ENCODE measurements around the gene PCED1B. TPM values are rescaled to one million over a fixed set of nuclear protein-coding genes. Genes with fewer than 3 reads are reported as not detected.

Gene PCED1B
- total RNA-seq, 5 donors from 2014 or later (not counting 1 experiment from before 2014, with no cell fraction given) = 53.7 to 159 (median 119) TPM

DNA sequence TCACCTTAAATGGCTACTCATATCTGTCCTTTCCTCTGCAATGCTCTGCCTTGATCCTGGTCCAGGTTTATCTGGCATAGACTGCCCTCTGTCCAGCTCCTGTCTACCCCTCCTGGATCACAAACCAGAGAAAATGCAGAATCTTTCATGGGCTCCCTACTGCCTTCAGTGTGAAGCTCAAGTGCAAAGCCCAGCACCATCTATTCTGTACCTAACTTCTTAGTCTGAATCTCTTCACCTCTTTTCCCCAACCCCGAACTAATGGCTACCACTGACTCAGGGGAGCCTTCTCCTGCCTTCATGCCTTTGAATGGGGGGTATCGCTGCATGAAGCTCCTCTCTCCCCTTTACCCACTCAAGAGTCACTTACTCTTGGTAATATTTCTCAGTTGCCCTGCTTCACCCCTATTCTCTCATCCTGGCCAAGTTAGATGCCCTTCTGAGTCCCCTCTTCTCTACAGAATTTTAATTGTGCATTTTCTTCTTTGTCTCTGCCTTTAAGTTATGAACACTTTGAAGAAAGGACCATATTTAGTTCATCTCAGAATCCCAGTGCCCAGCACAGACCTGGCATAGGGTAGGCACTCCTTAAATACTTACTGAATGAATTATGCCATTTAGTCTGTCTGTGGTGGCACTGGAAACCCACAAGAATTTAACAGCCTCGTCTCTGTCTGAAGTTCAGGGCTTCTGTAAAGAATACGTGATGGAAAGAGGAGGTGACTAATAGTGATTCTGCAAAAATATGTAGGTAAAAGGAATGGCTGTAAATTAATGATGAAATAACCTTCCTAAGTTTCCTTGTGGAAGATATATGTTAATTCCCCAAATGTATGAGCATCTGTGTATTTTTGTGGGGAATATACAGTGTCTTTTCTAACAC lies 191.6 kb downstream of the PCED1B start:
- DNase-seq (peak in 1 of 35 experiments; percentile 16), ATAC-seq (replicated peaks in 1 of 4) (peak; percentile 48 to 73 (median 66))
- Histone ChIP-seq H3K4me1 (ENCODE audit: control insufficient read depth in 1 of 2, extremely low read depth in 1 of 2, insufficient read depth in 2 of 2, low read length in 2 of 2) (peaks cover 31 to 57% of the 10 kb centered on the region in 2 experiments), H3K27ac (ENCODE audit: low read length) (no peak overlapping the region), H3K36me3 (ENCODE audit: control insufficient read depth in 2 of 2, extremely low read depth in 1 of 2, insufficient read depth in 1 of 2, low read length in 1 of 2) (no peaks in the 10 kb centered on the region), H3K4me3 (ENCODE audit: control insufficient read depth in 1 of 2, extremely low read depth in 1 of 2, low read length in 1 of 2) (no peak overlapping the region), H3K27me3 (replicated peaks in 1 of 2; ENCODE audit: control insufficient read depth in 2 of 2, extremely low read depth in 1 of 2, insufficient read depth in 2 of 2, low read length in 1 of 2) (no peaks in the 10 kb centered on the region), H3K9me3 (no peaks in the 10 kb centered on the region)
- no CpG with 5 or more reads among the region's 4 CpGs for WGBS (ENCODE audit: insufficient coverage)
- Mint-ChIP-seq H3K36me3 (no peaks in the 10 kb centered on the region), H3K4me1 (peaks cover 75 to 85% (median 81%) of the 10 kb centered on the region in 3 donors), H3K9me3 (peaks cover 0 to 3% (median 0%) of the 10 kb centered on the region in 3 donors), H3K27ac (peak overlapping the region; percentile 56 to 75), H3K27me3 (no peaks in the 10 kb centered on the region), H3K4me3 (peak overlapping the region in 1 of 3 donors; percentile 41)
- ChIA-PET POLR2A (no interaction called here), CTCF (interaction anchor here (0.5 to 1.1 kb wide), 2 partner anchors 18 to 29 kb away, joined by 3 read pairs; no protein-coding TSS in a partner anchor)

GRCh38 chr12:47271800-47272239 lies 192.4 kb downstream of the PCED1B start:
- Histone ChIP-seq H3K27me3 (replicated peaks in 1 of 2; ENCODE audit: control insufficient read depth in 2 of 2, extremely low read depth in 1 of 2, insufficient read depth in 2 of 2, low read length in 1 of 2) (no peaks in the 10 kb centered on the region), H3K27ac (ENCODE audit: low read length) (no peak overlapping the region), H3K9me3 (no peaks in the 10 kb centered on the region), H3K4me1 (ENCODE audit: control insufficient read depth in 1 of 2, extremely low read depth in 1 of 2, insufficient read depth in 2 of 2, low read length in 2 of 2) (peaks cover 36 to 62% of the 10 kb centered on the region in 2 experiments), H3K4me3 (ENCODE audit: control insufficient read depth in 1 of 2, extremely low read depth in 1 of 2, low read length in 1 of 2) (no peak overlapping the region), H3K36me3 (ENCODE audit: control insufficient read depth in 2 of 2, extremely low read depth in 1 of 2, insufficient read depth in 1 of 2, low read length in 1 of 2) (no peaks in the 10 kb centered on the region)
- Mint-ChIP-seq H3K27ac (peak overlapping the region in 1 of 2 donors; percentile 71), H3K4me1 (peaks cover 83 to 93% (median 87%) of the 10 kb centered on the region in 3 donors), H3K27me3 (no peaks in the 10 kb centered on the region), H3K36me3 (no peaks in the 10 kb centered on the region), H3K9me3 (peaks cover 0 to 3% (median 0%) of the 10 kb centered on the region in 3 donors), H3K4me3 (peak overlapping the region in 1 of 3 donors; percentile 47)
- DNase-seq = no peak
- ChIA-PET CTCF (interaction anchor here (0.5 to 1.1 kb wide), 4 partner anchors 18 to 69 kb away, joined by 3 to 4 read pairs (median 4); no protein-coding TSS in a partner anchor), POLR2A (interaction anchor here in 1 of 2 donors (0.6 kb wide), 2 partner anchors 17 to 60 kb away, joined by 3 to 8 read pairs; no protein-coding TSS in a partner anchor)
- WGBS (ENCODE audit: insufficient coverage) = no CpG with 5 or more reads among the region's 2 CpGs
- no peak for ATAC-seq (replicated peaks in 1 of 4)

GRCh38 chr12:47272412-47273190 lies 193.2 kb downstream of the PCED1B start:
- ChIA-PET POLR2A (interaction anchor here (0.5 to 0.6 kb wide), 3 partner anchors 16 to 1672 kb away, joined by 3 to 13 read pairs (median 4); no protein-coding TSS in a partner anchor), CTCF (interaction anchor here (0.6 to 1.1 kb wide), 5 partner anchors 25 to 125 kb away, joined by 3 to 4 read pairs (median 3); no protein-coding TSS in a partner anchor)
- Histone ChIP-seq H3K36me3 (ENCODE audit: control insufficient read depth in 2 of 2, extremely low read depth in 1 of 2, insufficient read depth in 1 of 2, low read length in 1 of 2) (no peaks in the 10 kb centered on the region), H3K27me3 (replicated peaks in 1 of 2; ENCODE audit: control insufficient read depth in 2 of 2, extremely low read depth in 1 of 2, insufficient read depth in 2 of 2, low read length in 1 of 2) (no peaks in the 10 kb centered on the region), H3K4me3 (ENCODE audit: control insufficient read depth in 1 of 2, extremely low read depth in 1 of 2, low read length in 1 of 2) (no peak overlapping the region), H3K9me3 (no peaks in the 10 kb centered on the region), H3K27ac (ENCODE audit: low read length) (no peak overlapping the region), H3K4me1 (ENCODE audit: control insufficient read depth in 1 of 2, extremely low read depth in 1 of 2, insufficient read depth in 2 of 2, low read length in 2 of 2) (peaks cover 43 to 69% of the 10 kb centered on the region in 2 experiments)
- DNase-seq (no peak), ATAC-seq (replicated peaks in 1 of 4) (no peak)
- Mint-ChIP-seq H3K36me3 (no peaks in the 10 kb centered on the region), H3K27me3 (no peaks in the 10 kb centered on the region), H3K9me3 (peaks cover 0 to 3% (median 0%) of the 10 kb centered on the region in 3 donors), H3K4me1 (peaks cover 91 to 99% (median 95%) of the 10 kb centered on the region in 3 donors), H3K27ac (peak overlapping the region; percentile 42 to 72), H3K4me3 (peak overlapping the region in 1 of 3 donors; percentile 51)
- WGBS (ENCODE audit: insufficient coverage) = no CpG with 5 or more reads among the region's 3 CpGs

- ATAC-seq (replicated peaks in 1 of 4) = no peak
- no peaks in the 10 kb centered on the region for H3K9me3 ChIP-seq
- H3K4me3 ChIP-seq (ENCODE audit: control insufficient read depth in 1 of 2, extremely low read depth in 1 of 2, low read length in 1 of 2) = no peak overlapping the region
- no peak overlapping the region for H3K27ac ChIP-seq (ENCODE audit: low read length)
- Mint-ChIP-seq H3K4me1 (peaks cover 94 to 99% (median 95%) of the 10 kb centered on the region in 3 donors), H3K4me3 (peak overlapping the region in 1 of 3 donors; percentile 51), H3K9me3 (peaks cover 0 to 3% (median 0%) of the 10 kb centered on the region in 3 donors), H3K27me3 (no peaks in the 10 kb centered on the region), H3K27ac (peak overlapping the region; percentile 42 to 72), H3K36me3 (no peaks in the 10 kb centered on the region)
- no peak for DNase-seq
- H3K27me3 ChIP-seq (replicated peaks in 1 of 2; ENCODE audit: control insufficient read depth in 2 of 2, extremely low read depth in 1 of 2, insufficient read depth in 2 of 2, low read length in 1 of 2) = no peaks in the 10 kb centered on the region
- no peaks in the 10 kb centered on the region for H3K36me3 ChIP-seq (ENCODE audit: control insufficient read depth in 2 of 2, extremely low read depth in 1 of 2, insufficient read depth in 1 of 2, low read length in 1 of 2)
- CTCF ChIA-PET = interaction anchor here in 1 of 2 donors (0.9 to 1.1 kb wide), 2 partner anchors 120 to 124 kb away, joined by 3 read pairs; no protein-coding TSS in a partner anchor
- H3K4me1 ChIP-seq (ENCODE audit: control insufficient read depth in 1 of 2, extremely low read depth in 1 of 2, insufficient read depth in 2 of 2, low read length in 2 of 2) = peaks cover 49 to 76% of the 10 kb centered on the region in 2 experiments
- POLR2A ChIA-PET = interaction anchor here in 1 of 2 donors (0.6 kb wide), 1 partner anchor 1672 kb away, joined by 13 read pairs; no protein-coding TSS in a partner anchor
- 97% methylated on average over 4 of the region's 4 CpGs for WGBS (ENCODE audit: insufficient coverage)
Observed at GRCh38 chr12:47273191-47273626, 193.8 kb downstream of the PCED1B start.

GRCh38 chr12:47274760-47275159 lies 195.3 kb downstream of the PCED1B start:
- H3K27me3 Mint-ChIP-seq = no peaks in the 10 kb centered on the region
- ChIA-PET CTCF (no interaction called here), POLR2A (no interaction called here)
- H3K4me3 ChIP-seq (ENCODE audit: control insufficient read depth in 1 of 2, extremely low read depth in 1 of 2, low read length in 1 of 2) = no peak overlapping the region
- H3K36me3 ChIP-seq (ENCODE audit: control insufficient read depth in 2 of 2, extremely low read depth in 1 of 2, insufficient read depth in 1 of 2, low read length in 1 of 2) = no peaks in the 10 kb centered on the region
- no peak for DNase-seq
- peaks cover 38 to 73% of the 10 kb centered on the region in 2 experiments for H3K4me1 ChIP-seq (ENCODE audit: control insufficient read depth in 1 of 2, extremely low read depth in 1 of 2, insufficient read depth in 2 of 2, low read length in 2 of 2)
- no peaks in the 10 kb centered on the region for H3K36me3 Mint-ChIP-seq
- no peaks in the 10 kb centered on the region for H3K27me3 ChIP-seq (replicated peaks in 1 of 2; ENCODE audit: control insufficient read depth in 2 of 2, extremely low read depth in 1 of 2, insufficient read depth in 2 of 2, low read length in 1 of 2)
- H3K4me3 Mint-ChIP-seq = peak overlapping the region in 1 of 3 donors; percentile 65
- no peaks in the 10 kb centered on the region for H3K9me3 ChIP-seq
- peaks cover 85 to 97% (median 87%) of the 10 kb centered on the region in 3 donors for H3K4me1 Mint-ChIP-seq
- H3K27ac Mint-ChIP-seq = peak overlapping the region; percentile 90 to 93
- no peaks in the 10 kb centered on the region for H3K9me3 Mint-ChIP-seq
- H3K27ac ChIP-seq (ENCODE audit: low read length) = peak overlapping the region; percentile 92
- no peak for ATAC-seq (replicated peaks in 1 of 4)
- WGBS (ENCODE audit: insufficient coverage) = 100% methylated on average over 1 of the region's 2 CpGs

Data from T-cell (primary cell).